PC-9 (cell line): ENCODE measurements around the gene XRCC3. TPM values are rescaled to one million over a fixed set of nuclear protein-coding genes. Genes with fewer than 3 reads are reported as not detected.

Experiments
- BruUV-seq: library from RNA; stranded (reverse); fragments of 400-500 nt; replicated peaks from 2 replicates; lab custom pipeline; 2021; lab: Mats Ljungman, UMichigan
- CTCF ChIA-PET: fragments of 300-600 bp; sonication (Branson Sonifier 250); formaldehyde crosslinking; loops from one replicate; lab custom pipeline; 2022; ENCODE audit warnings: antibody characterized with exemption; lab: Charles Lee
- POLR2A ChIA-PET: fragments of 300-600 bp; sonication (Branson Sonifier 250); formaldehyde crosslinking; loops from one replicate; lab custom pipeline; 2022; ENCODE audit warnings: antibody characterized with exemption; ENCODE audit not compliant: unreplicated experiment; lab: Charles Lee
- DNase-seq, 2 experiments: peaks; one replicate each; pipeline versions ENCODE4 v3.0.0 to v3.0.0-alpha.2; 2015 to 2022; ENCODE audit warnings: mixed read lengths in 1 of 2
- H2AFZ ChIP-seq: fragments of 200-600 bp; sonication (generic); 2 replicates; pipeline ENCODE4 v1.8.1; 2017; ENCODE audit warnings: antibody characterized with exemption
- H3F3A ChIP-seq: fragments of 200-600 bp; sonication (generic); 2 replicates; pipeline ENCODE4 v1.8.1; 2017; ENCODE audit warnings: antibody characterized with exemption, mild to moderate bottlenecking, low read depth; ENCODE audit not compliant: insufficient read depth
- H3K27ac ChIP-seq: fragments of 200-600 bp; sonication (generic); 2 replicates; pipeline ENCODE4 v1.6.1; 2016; ENCODE audit warnings: mixed run types
- H3K27me3 ChIP-seq: fragments of 200-600 bp; sonication (generic); 2 replicates; pipeline ENCODE4 v1.6.1; 2016; ENCODE audit warnings: low read depth, mixed run types; ENCODE audit not compliant: insufficient read depth
- H3K36me3 ChIP-seq: fragments of 200-600 bp; sonication (generic); 2 replicates; pipeline ENCODE4 v1.6.1; 2016; ENCODE audit warnings: low read depth, mixed run types
- H3K4me1 ChIP-seq: fragments of 200-600 bp; sonication (generic); replicated peaks from 2 replicates; pipeline ENCODE4 v1.6.1; 2016; ENCODE audit warnings: mixed run types; ENCODE audit not compliant: insufficient read depth
- H3K4me2 ChIP-seq: fragments of 200-600 bp; sonication (generic); 2 replicates; pipeline ENCODE4 v1.6.1; 2017; ENCODE audit warnings: mixed run types
- H3K4me3 ChIP-seq: fragments of 200-600 bp; sonication (generic); 2 replicates; pipeline ENCODE4 v1.6.1; 2016; ENCODE audit warnings: mixed run types
- H3K79me2 ChIP-seq: fragments of 200-600 bp; sonication (generic); 2 replicates; pipeline ENCODE4 v1.6.1; 2017; ENCODE audit warnings: low read depth, mixed run types
- H3K9me2 ChIP-seq: fragments of 200-600 bp; sonication (generic); 2 replicates; pipeline ENCODE4 v1.8.1; 2017; ENCODE audit warnings: mild to moderate bottlenecking; ENCODE audit not compliant: insufficient read depth
- H3K9me3 ChIP-seq: fragments of 200-600 bp; sonication (generic); 2 replicates; pipeline ENCODE4 v1.8.1; 2016; ENCODE audit warnings: low read depth; ENCODE audit not compliant: insufficient read depth
- H4K20me1 ChIP-seq: fragments of 200-600 bp; sonication (generic); 2 replicates; pipeline ENCODE4 v1.8.1; 2017; ENCODE audit not compliant: insufficient read depth
- EZH2 ChIP-seq: fragments of 200-600 bp; sonication (generic); IDR thresholded peaks from 2 replicates; pipeline ENCODE4 v1.8.0; 2017; ENCODE audit warnings: antibody characterized with exemption, low read depth
- intact Hi-C: fragments of 100-400 bp; cut with micrococcal nuclease; formaldehyde crosslinking; loops from one replicate; pipeline ENCODE4 v1.10.0; 2022; ENCODE audit not compliant: unreplicated experiment
- total RNA-seq: library from RNA; stranded (reverse); gene quantifications from 2 replicates; pipeline ENCODE4 v1.2.3, GENCODE V29; 2021
- TF ChIP-seq, protein P1 (sequence below): fragments of 200-600 bp; sonication (generic); conservative IDR thresholded peaks from 2 replicates; pipeline ENCODE4 v1.6.1; 2017; ENCODE audit warnings: mixed run types, antibody characterized with exemption, mild to moderate bottlenecking, moderate library complexity

XRCC3 gene
- total RNA-seq, 1 experiment from 2014 or later = 65.1 TPM

DNA sequence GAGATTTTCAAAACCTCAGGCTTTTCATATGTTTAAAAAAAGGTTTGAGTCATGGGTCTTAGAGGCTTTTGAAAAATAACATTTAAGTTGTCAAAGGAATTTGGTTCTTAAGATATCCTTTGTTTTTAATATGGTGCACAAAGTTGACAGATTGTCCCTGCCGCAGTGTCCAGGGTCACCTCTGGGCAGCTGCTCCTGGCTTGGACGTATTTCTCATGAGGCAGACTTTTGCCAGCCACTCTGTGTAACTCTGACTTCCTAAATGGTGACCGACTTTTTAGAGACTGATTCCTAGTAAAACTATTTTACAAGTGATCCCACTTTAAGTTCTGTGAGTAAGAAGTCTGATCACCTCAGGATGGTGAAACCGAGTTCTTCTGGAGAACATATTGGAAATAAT is 27.5 kb downstream of the XRCC3 start:
- no peak for TF ChIP-seq EZH2
- TF ChIP-seq, protein P1, sequence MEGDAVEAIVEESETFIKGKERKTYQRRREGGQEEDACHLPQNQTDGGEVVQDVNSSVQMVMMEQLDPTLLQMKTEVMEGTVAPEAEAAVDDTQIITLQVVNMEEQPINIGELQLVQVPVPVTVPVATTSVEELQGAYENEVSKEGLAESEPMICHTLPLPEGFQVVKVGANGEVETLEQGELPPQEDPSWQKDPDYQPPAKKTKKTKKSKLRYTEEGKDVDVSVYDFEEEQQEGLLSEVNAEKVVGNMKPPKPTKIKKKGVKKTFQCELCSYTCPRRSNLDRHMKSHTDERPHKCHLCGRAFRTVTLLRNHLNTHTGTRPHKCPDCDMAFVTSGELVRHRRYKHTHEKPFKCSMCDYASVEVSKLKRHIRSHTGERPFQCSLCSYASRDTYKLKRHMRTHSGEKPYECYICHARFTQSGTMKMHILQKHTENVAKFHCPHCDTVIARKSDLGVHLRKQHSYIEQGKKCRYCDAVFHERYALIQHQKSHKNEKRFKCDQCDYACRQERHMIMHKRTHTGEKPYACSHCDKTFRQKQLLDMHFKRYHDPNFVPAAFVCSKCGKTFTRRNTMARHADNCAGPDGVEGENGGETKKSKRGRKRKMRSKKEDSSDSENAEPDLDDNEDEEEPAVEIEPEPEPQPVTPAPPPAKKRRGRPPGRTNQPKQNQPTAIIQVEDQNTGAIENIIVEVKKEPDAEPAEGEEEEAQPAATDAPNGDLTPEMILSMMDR = no peak
- BruUV-seq = no TSS peak
- Histone ChIP-seq H3K36me3 (peaks cover 69% of the 10 kb centered on the region), H3K27me3 (no peaks in the 10 kb centered on the region), H3K79me2 (no peaks in the 10 kb centered on the region), H3K9me2 (no peaks in the 10 kb centered on the region), H3F3A (peaks cover 77% of the 10 kb centered on the region; the same call in 1 of the 2 replicates), H4K20me1 (peaks cover 87% of the 10 kb centered on the region), H3K9me3 (no peaks in the 10 kb centered on the region), H3K4me1 (peaks cover 4% of the 10 kb centered on the region), H2AFZ (no peak overlapping the region), H3K4me2 (no peak overlapping the region), H3K4me3 (no peak overlapping the region), H3K27ac (no peak overlapping the region)
- no peak for DNase-seq
- intact Hi-C loops = no loop called here
- ChIA-PET CTCF (no interaction called here), POLR2A (no interaction called here)

DNA sequence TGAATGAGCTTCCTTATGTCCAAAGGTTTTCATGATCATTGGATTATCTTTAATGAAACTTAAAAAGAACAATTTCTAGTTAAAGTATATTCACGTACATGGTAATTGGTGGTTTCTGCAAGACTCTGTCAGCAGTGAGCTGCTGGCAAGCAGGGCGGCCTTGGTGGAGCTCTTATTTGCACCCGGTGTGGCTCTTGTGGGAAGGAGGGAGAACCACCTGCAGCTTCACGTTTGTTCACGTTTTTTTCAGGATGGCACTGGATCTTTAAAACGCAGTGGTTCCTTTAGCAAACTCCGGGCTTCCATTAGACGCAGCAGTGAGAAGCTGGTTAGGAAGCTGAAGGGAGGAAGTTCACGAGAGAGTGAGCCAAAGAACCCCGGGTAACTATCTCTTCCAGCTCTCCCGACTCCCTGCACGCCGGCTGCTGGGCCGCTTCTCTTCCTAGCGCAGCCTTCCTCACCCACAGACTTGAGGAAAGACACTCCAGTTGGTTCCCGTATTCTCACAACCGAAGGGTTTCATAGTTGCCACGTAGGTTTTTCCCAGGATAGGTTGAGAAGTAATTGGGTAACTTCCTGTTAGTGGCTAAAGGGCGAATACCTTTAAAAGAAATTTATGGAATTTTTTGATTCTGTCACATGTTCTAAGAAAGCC is 28.3 kb downstream of the XRCC3 start:
- ChIA-PET POLR2A (no interaction called here), CTCF (no interaction called here)
- Histone ChIP-seq H3K4me2 (no peak overlapping the region), H3K9me2 (no peaks in the 10 kb centered on the region), H3K4me1 (no peaks in the 10 kb centered on the region), H4K20me1 (peaks cover 79% of the 10 kb centered on the region), H3K27me3 (no peaks in the 10 kb centered on the region), H3F3A (peaks cover 74% of the 10 kb centered on the region; the same call in 1 of the 2 replicates), H3K9me3 (no peaks in the 10 kb centered on the region), H2AFZ (no peak overlapping the region), H3K36me3 (peaks cover 65% of the 10 kb centered on the region), H3K4me3 (no peak overlapping the region), H3K79me2 (no peaks in the 10 kb centered on the region), H3K27ac (no peak overlapping the region)
- DNase-seq = no peak
- no peak for TF ChIP-seq EZH2
- TF ChIP-seq, protein P1 = no peak
- BruUV-seq = no TSS peak
- intact Hi-C loops = no loop called here

DNA sequence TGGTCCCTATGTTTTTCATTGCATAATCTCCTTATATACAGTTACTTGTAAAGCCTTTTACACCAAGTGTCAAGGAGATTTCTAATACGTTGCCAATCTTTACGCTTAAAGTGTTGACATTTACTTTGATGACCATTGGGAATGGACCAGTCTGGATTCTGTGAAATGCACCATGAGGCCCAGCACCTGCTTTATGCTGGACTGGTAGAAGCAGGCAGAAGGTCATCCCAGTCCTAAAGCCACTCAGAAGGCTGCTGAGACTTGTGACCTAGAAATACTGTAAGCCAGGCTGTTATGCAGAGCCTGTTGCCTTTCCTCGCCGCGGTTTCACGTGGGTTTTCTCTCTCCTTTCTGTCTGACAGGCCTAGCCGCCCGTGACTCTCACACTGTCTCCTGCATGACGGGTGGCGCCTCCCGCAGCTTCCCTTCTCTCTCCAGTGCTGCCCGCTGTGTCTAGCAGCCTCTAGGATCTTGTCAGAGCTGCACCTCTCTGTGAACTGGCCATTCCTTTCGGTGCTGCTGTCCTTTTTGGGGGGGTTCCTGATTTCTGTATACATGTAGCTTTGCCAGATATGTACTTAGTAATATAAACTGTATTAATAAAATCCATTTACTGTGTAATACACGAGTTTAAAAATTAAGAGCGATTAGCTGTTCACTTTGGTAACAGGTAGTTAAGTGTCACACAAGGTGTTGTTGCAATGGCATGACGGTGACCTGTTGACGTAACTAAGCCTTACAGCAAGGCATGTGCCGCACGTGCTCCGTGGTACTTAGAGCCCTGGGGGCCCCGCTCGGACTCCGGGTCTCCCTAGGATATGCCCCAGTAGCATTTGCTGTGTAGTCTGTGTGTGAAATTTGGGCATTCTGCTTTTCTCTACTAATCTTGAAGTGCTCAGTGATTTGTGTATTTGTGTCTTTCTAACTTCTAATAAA is 29.7 kb downstream of the XRCC3 start:
- no TSS peak for BruUV-seq

More for the DNA sequence above, 29.7 kb downstream of the XRCC3 start:
- H3K4me1 ChIP-seq = no peaks in the 10 kb centered on the region
- no peak for DNase-seq
- ChIA-PET POLR2A (no interaction called here), CTCF (no interaction called here)
- H3K27ac ChIP-seq = no peak overlapping the region
- no peaks in the 10 kb centered on the region for H3K9me2 ChIP-seq
- H3F3A ChIP-seq = peaks cover 61% of the 10 kb centered on the region; the same call in 1 of the 2 replicates
- H3K4me3 ChIP-seq = no peak overlapping the region
- H4K20me1 ChIP-seq = peaks cover 66% of the 10 kb centered on the region
- H3K79me2 ChIP-seq = no peaks in the 10 kb centered on the region
- TF ChIP-seq EZH2 = no peak
- TF ChIP-seq, protein P1 = no peak
- H3K9me3 ChIP-seq = no peaks in the 10 kb centered on the region
- intact Hi-C loops = no loop called here
- H3K4me2 ChIP-seq = no peak overlapping the region
- peaks cover 75% of the 10 kb centered on the region for H3K36me3 ChIP-seq
- no peaks in the 10 kb centered on the region for H3K27me3 ChIP-seq
- H2AFZ ChIP-seq = no peak overlapping the region
